ENCODE measurements around the gene PID1. TPM values are rescaled to one million over a fixed set of nuclear protein-coding genes. Genes with fewer than 3 reads are reported as not detected.

The PID1 gene
- total RNA-seq, 4 donors from 2014 or later, result 15.0 to 64.4 (median 32.5) TPM

DNA sequence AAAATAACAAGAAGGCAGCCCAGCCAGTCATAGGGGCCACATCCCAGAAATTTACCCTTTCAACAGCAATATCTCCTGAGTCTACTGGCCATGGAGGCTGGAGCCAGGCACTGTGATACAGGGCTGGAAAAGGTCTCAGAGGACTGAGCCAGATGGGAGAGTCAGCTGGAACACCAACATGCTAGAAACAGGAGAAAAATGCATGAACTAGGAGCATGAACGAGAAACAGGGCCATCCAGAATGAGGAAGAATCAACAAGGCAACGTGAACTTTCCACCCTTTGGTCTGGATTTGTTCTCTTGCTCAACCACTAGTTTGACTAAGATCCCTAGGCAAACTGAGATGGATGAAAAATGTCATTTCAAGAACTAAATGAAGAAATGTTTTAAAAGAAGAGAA, 13.1 kb downstream of the PID1 start:
- TF ChIP-seq, protein P1, sequence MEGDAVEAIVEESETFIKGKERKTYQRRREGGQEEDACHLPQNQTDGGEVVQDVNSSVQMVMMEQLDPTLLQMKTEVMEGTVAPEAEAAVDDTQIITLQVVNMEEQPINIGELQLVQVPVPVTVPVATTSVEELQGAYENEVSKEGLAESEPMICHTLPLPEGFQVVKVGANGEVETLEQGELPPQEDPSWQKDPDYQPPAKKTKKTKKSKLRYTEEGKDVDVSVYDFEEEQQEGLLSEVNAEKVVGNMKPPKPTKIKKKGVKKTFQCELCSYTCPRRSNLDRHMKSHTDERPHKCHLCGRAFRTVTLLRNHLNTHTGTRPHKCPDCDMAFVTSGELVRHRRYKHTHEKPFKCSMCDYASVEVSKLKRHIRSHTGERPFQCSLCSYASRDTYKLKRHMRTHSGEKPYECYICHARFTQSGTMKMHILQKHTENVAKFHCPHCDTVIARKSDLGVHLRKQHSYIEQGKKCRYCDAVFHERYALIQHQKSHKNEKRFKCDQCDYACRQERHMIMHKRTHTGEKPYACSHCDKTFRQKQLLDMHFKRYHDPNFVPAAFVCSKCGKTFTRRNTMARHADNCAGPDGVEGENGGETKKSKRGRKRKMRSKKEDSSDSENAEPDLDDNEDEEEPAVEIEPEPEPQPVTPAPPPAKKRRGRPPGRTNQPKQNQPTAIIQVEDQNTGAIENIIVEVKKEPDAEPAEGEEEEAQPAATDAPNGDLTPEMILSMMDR (IDR thresholded peaks at IDR 0.05), result no peak
- no peak for TF ChIP-seq POLR2A (IDR thresholded peaks at IDR 0.05)
- Histone ChIP-seq H3K9me3 (no peaks in the 10 kb centered on the region), H3K27me3 (no peaks in the 10 kb centered on the region), H3K27ac (no peak overlapping the region), H3K4me1 (no peaks in the 10 kb centered on the region), H3K36me3 (peaks cover 0 to 7% (median 0%) of the 10 kb centered on the region in 3 donors), H3K4me3 (no peak overlapping the region)
- no peak for DNase-seq

DNA sequence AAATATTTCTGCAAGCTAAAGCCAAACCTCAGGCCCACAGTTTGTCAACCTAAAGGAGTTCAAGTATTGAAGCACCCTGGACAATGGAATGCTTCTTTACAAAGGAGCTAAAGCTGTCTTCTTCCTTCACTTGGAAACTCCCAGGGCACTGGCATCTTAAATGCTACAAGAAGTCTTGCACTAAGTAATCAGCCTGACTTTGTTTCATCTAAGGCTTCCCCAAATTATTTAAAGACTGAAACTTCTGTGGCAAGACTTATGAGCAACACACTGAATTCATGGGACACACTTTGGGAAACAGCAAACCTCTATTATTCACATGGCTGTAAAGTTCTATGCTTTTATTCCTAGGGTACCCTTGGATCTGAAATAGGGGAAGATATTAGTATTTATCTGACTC, 14.7 kb downstream of the PID1 start:
- no peak for TF ChIP-seq POLR2A (IDR thresholded peaks at IDR 0.05)
- TF ChIP-seq, protein P1 (IDR thresholded peaks at IDR 0.05), result no peak
- Histone ChIP-seq H3K36me3 (peaks cover 0 to 6% (median 0%) of the 10 kb centered on the region in 3 donors), H3K27me3 (no peaks in the 10 kb centered on the region), H3K4me3 (no peak overlapping the region), H3K4me1 (no peaks in the 10 kb centered on the region), H3K9me3 (no peaks in the 10 kb centered on the region), H3K27ac (no peak overlapping the region)
- no peak for DNase-seq

DNA sequence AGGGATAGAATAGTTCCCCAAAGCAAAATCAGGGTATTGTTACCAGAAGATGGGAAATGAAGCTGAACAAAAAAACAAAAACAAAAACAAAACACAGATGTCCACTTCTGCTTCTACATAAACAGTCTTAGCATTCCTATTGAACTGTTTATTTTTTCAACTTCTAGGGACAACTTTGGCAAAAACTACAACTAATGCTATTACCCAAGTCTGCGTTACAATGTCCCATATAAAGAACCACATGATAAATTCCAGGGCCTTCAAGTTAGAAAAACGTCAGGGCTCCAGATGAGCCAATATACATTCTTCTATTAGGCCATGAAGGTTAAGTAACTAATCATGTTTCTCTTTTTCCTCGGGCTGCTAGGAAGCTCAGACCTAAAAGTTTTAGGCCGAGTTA, 16.9 kb downstream of the PID1 start:
- H3K4me3 ChIP-seq, result no peak overlapping the region
- H3K27ac ChIP-seq, result no peak overlapping the region
- no peak for DNase-seq
- H3K4me1 ChIP-seq, result no peaks in the 10 kb centered on the region
- H3K36me3 ChIP-seq, result no peaks in the 10 kb centered on the region
- H3K27me3 ChIP-seq, result no peaks in the 10 kb centered on the region
- H3K9me3 ChIP-seq, result no peaks in the 10 kb centered on the region
- no peak for TF ChIP-seq POLR2A (IDR thresholded peaks at IDR 0.05)
- TF ChIP-seq, protein P1 (IDR thresholded peaks at IDR 0.05), result no peak

DNA sequence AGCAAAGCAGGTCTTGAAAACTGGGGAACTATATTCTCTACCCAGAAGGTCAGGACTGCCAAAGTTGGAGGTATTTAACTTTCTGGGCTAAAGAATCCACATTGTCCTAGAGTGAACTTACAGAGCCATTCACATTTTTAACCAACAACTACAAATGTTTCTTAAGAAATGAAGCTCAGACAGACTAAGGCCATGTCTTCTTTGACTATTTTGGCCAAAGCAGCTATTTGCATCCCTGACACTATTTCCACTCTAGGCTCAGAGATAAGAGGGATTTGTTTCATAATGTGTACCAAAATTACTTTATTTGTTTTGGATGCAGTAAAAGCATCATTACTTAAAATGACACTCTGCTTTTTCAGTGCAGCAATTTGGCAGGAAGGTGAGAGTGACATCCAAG, 18.1 kb downstream of the PID1 start:
- no peak for DNase-seq
- Histone ChIP-seq H3K9me3 (no peaks in the 10 kb centered on the region), H3K27me3 (no peaks in the 10 kb centered on the region), H3K36me3 (no peaks in the 10 kb centered on the region), H3K4me3 (no peak overlapping the region), H3K4me1 (no peaks in the 10 kb centered on the region), H3K27ac (no peak overlapping the region)
- TF ChIP-seq, protein P1 (IDR thresholded peaks at IDR 0.05), result no peak
- no peak for TF ChIP-seq POLR2A (IDR thresholded peaks at IDR 0.05)

DNA sequence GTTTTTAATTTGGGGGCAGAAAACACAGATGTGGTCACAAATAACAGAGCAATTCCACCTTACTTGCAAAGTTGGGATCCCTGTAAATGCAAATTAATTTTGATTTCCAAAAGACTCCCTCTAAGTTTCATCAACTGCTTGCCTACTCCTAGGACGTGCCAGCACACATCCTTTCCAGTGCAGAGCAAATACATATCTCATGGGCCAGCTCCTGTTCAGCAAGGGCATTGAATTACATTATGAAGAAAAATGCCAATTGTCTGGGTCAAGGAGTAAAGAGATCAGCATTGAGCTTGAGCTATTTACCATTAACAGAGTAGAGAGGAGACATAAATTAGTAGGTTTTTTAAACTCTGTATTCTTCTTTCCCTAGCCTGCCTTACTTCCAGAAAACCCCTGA, 18.8 kb downstream of the PID1 start:
- TF ChIP-seq, protein P1 (IDR thresholded peaks at IDR 0.05), result no peak
- no peak for TF ChIP-seq POLR2A (IDR thresholded peaks at IDR 0.05)
- no peak for DNase-seq
- H3K27me3 ChIP-seq, result no peaks in the 10 kb centered on the region
- H3K27ac ChIP-seq, result no peak overlapping the region
- no peak overlapping the region for H3K4me3 ChIP-seq
- H3K9me3 ChIP-seq, result no peaks in the 10 kb centered on the region
- no peaks in the 10 kb centered on the region for H3K4me1 ChIP-seq
- no peaks in the 10 kb centered on the region for H3K36me3 ChIP-seq

DNA sequence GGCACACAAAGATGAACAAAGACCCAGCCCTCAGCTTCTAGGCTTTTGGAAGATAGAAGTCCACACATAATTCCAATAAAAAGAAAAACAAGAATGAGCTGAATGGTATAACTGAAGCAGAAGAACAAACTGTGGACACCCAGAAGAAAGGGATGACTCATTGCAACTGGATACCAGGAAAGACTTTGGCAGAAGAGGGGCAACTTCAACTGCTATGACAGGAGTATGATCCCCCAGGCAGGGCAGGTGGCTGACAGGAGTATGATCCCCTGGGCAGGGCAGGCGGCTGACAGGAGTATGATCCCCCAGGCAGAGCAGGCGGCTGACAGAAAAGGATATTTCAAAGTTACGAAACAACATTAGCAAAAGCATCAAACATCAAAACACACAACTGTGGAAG, 21.6 kb downstream of the PID1 start:
- Histone ChIP-seq H3K27ac (no peak overlapping the region), H3K27me3 (no peaks in the 10 kb centered on the region), H3K36me3 (no peaks in the 10 kb centered on the region), H3K9me3 (no peaks in the 10 kb centered on the region), H3K4me1 (no peaks in the 10 kb centered on the region), H3K4me3 (no peak overlapping the region)
- no peak for DNase-seq
- TF ChIP-seq, protein P1 (IDR thresholded peaks at IDR 0.05), result no peak
- TF ChIP-seq POLR2A (IDR thresholded peaks at IDR 0.05), result no peak
